HL-60 (cell line): Measurements from ENCODE around the gene PRDM2.

ENCODE experiments used
- DNase-seq, 2 experiments: peaks; one replicate each; pipeline ENCODE4 v3.0.0-alpha.2; 2010 to 2020; ENCODE audit warnings: low read depth in 1 of 2, low spot score in 1 of 2
- H3K27ac ChIP-seq: fragments of 250-450 bp; sonication (Bioruptor Pico); replicated peaks from 2 replicates; pipeline ENCODE4 v1.5.1; 2020; ENCODE audit warnings: mild to moderate bottlenecking, moderate library complexity
- H3K27me3 ChIP-seq: fragments of 250-450 bp; sonication (Bioruptor Pico); 2 replicates; pipeline ENCODE4 v1.5.1; 2021; ENCODE audit warnings: mild to moderate bottlenecking, moderate library complexity; ENCODE audit not compliant: insufficient read depth, poor library complexity, severe bottlenecking
- H3K4me3 ChIP-seq: replicated peaks from 2 replicates; pipeline ENCODE4 v1.5.1; 2011; ENCODE audit warnings: mild to moderate bottlenecking, control low read depth, low read length; ENCODE audit not compliant: insufficient read depth
- CTCF ChIP-seq: IDR thresholded peaks from one replicate; pipeline ENCODE4 v1.5.1; 2011; ENCODE audit warnings: low read length, control low read depth, inconsistent platforms; ENCODE audit not compliant: insufficient read depth
- GABPA ChIP-seq: IDR thresholded peaks from 2 replicates; pipeline ENCODE4 v1.6.1; 2012; ENCODE audit warnings: low read depth
- POLR2AphosphoS5 ChIP-seq: IDR thresholded peaks from 2 replicates; pipeline ENCODE4 v1.6.1; 2012; ENCODE audit warnings: low read depth
- REST ChIP-seq: IDR thresholded peaks from 2 replicates; pipeline ENCODE4 v1.6.1; 2012; ENCODE audit warnings: low read depth; ENCODE audit not compliant: insufficient replicate concordance
- SPI1 ChIP-seq: IDR thresholded peaks from 2 replicates; pipeline ENCODE4 v1.6.1; 2012; ENCODE audit warnings: low read depth, mild to moderate bottlenecking, borderline replicate concordance

The PRDM2 gene

DNA sequence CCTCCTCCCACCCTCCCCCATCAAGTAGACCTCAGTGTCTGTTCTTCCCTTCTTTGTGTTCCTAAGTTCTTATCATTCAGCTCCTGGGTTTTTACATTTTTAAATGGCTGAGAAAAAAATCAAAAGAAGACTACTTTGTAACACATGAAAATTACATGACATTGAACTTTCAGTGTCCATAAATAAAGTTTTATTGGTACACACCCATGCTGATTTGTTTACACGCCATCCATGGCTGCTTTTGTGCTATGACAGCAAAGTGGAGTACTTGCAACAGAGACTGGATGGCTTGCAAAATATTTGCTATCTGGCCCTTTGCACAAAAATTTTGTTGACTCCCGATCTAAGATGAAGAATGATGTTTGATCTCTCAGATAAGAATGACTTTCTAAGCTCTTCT, 171.4 kb downstream of the PRDM2 start:
- no peak overlapping the region for H3K27ac ChIP-seq
- no peak overlapping the region for H3K4me3 ChIP-seq
- no peak for DNase-seq
- TF ChIP-seq REST = no peak
- TF ChIP-seq GABPA = no peak
- TF ChIP-seq SPI1 = no peak
- no peak for TF ChIP-seq POLR2AphosphoS5
- no peak for TF ChIP-seq CTCF
- H3K27me3 ChIP-seq = no peaks in the 10 kb centered on the region

GRCh38 chr1:13871886-13872285, 171.9 kb downstream of the PRDM2 start:
- Histone ChIP-seq H3K4me3 (no peak overlapping the region), H3K27ac (no peak overlapping the region), H3K27me3 (no peaks in the 10 kb centered on the region)
- DNase-seq = no peak
- no peak for TF ChIP-seq REST
- TF ChIP-seq GABPA = no peak
- TF ChIP-seq CTCF = no peak
- TF ChIP-seq SPI1 = no peak
- no peak for TF ChIP-seq POLR2AphosphoS5

- TF ChIP-seq GABPA (no peak), CTCF (no peak), SPI1 (no peak), REST (no peak), POLR2AphosphoS5 (no peak)
- H3K27ac ChIP-seq = no peak overlapping the region
- H3K27me3 ChIP-seq = no peaks in the 10 kb centered on the region
- DNase-seq = no peak
- no peak overlapping the region for H3K4me3 ChIP-seq
These were observed 173.0 kb downstream of the PRDM2 start for GRCh38 chr1:13873032-13873431.
